GM19372 (cell line): ENCODE measurements around the gene HNRNPUL2.

Experiments used
- ATAC-seq: cut with Tn5 transposase; IDR thresholded peaks from one replicate; pipeline ENCODE4 v1.9.1; 2021; ENCODE audit warnings: mild to moderate bottlenecking, low read depth, moderate library complexity; ENCODE audit not compliant: unreplicated experiment

Gene HNRNPUL2

DNA sequence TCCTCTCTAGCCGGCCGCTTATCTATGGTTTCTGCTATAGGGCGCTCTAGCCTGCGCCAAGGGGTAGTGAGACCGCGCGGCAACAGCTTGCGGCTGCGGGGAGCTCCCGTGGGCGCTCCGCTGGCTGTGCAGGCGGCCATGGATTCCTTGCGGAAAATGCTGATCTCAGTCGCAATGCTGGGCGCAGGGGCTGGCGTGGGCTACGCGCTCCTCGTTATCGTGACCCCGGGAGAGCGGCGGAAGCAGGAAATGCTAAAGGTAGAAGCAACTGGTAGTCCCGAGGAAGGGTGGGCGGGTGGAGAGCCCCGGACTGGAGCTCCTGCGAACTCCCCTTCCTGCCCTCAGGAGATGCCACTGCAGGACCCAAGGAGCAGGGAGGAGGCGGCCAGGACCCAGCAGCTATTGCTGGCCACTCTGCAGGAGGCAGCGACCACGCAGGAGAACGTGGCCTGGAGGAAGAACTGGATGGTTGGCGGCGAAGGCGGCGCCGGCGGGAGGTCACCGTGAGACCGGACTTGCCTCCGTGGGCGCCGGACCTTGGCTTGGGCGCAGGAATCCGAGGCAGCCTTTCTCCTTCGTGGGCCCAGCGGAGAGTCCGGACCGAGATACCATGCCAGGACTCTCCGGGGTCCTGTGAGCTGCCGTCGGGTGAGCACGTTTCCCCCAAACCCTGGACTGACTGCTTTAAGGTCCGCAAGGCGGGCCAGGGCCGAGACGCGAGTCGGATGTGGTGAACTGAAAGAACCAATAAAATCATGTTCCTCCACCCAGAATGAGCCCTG lies 55.5 kb downstream of the HNRNPUL2 start, which contains the start of the genes LBHD1 and UQCC3:
Gene LBHD1, minus strand, starts transcription at position 660 of the 782 bp plus-strand sequence. CDS start 2,236 bp downstream, outside the sequence.
Gene UQCC3, plus strand, starts transcription at position 66 of the 782 bp plus-strand sequence. Its CDS starts 73 bp downstream, at position 139.
- ATAC-seq: peak; percentile 61

DNA sequence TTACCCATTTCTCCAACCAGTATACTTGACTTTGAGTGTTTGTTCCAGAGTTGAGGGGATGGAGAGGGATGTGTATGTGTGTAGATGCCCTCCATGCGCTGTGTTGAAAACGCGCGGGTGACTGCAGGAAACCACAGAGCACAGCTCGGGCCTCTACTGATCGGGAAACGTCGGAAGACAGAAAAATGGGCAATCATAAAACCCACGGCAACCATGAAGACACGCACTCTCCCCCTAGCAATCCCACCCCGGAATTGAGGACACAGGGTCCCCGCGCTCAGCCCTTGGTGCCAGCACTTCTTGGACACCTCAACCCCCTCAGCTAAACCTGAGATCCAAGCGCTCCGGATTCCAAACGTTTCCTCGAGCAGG lies 56.0 kb downstream of the HNRNPUL2 start:
- no peak for ATAC-seq

DNA sequence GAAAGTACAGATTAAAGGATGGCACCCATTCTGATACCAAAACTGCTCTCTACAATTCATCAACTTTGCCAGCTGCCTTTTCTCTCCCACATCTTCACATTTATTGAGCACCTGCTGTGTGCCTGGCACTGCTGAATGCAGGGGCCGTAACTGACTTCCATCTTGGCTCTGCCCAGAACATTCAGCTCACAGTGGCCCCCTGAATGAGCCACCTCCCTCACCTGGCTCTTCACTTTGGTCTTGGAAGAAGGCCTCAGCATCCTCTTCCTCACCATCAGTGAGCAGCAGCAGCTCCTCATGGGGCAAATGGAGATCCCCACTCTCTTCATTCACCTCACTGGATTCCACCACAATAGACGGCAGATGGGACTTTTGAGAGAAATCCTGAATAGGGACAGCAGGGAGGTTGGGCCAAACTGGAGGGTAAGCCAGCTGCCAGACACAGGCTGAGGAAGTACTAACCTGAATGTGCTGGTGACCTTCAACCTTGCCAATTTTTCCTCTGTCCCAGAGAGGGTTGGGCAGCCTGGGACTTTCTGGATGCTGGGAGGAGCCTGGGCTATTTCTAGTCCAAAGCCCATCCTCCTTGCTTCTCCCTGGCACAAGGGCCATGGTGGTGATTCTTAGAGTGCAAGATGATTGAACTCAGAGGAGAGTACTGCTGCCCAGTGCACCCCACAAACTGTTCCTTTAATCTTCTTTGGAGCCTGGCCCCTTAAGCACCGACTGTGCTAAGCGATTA lies 57.7 kb downstream of the HNRNPUL2 start:
- no peak for ATAC-seq

DNA sequence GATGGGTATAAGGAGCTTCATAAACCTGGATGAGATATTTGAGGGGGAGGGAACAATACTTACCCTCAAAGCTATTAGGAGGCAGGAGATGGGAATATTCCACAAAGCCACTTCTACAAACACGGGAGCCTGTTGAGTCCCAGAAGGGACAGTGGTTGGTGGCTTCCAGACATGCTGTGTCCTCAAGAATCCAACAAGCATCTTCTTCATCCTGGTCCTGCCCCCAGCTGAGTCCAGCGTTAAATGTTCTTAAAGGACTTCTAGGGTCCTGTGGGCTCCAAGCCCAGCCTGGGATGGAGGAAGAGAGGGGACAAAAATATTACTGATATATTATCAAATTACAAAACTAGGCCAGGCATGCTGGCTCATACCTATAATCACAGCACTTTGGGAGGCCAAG lies 59.8 kb downstream of the HNRNPUL2 start:
- no peak for ATAC-seq

DNA sequence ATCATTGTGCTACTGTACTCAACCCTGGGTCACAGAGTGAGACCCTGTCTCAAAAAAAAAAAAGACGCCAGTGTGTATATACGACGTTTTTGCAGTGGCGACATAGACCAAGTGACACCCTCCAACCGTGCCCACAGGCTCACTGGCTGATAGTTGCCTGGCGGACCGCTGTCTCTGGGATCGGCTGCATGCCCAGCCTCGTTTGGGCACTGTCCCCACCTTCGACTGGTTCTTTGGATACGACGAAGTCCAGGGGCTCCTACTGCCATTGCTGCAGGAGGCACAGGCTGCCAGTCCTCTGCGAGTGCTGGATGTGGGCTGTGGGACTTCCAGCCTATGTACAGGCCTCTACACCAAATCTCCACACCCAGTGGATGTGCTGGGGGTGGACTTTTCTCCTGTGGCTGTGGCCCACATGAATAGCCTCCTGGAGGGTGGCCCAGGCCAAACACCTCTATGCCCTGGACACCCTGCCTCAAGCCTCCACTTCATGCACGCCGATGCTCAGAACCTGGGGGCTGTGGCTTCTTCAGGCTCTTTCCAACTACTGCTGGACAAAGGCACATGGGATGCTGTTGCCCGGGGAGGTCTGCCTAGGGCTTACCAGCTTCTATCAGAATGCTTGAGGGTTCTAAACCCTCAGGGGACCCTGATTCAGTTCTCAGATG lies 60.9 kb downstream of the HNRNPUL2 start:
- no peak for ATAC-seq

DNA sequence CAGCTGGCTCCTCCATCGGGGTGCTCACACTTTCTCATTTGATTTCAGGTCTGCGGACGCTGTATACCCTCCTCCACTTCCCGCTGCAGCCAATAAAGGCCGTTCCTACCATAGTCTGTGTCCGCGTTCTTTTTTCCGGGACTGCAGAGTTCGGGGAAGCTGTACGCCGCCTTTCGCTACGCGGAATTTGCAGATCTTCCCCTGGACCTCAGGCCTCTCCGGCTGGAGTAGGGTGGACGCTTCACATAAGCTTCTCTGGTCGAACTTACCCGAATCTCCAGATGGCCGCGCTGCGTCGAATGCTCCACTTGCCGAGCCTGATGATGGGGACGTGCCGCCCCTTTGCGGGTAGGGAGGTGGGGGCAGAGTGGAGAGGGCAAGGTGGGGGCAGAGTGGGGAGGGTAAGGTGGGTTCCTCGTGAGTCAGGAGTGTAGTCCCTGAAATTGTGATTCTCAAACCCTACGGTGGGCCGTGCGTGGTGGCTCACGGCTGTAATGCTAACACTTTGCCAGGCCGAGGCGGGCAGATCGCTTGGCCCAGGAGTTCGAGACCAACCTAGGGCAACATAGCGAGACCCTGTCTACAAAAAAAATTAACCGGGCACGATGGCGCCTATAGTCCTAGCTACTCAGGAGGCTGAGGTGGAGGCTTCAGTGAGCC lies 61.5 kb downstream of the HNRNPUL2 start:
- ATAC-seq: peak; percentile 3

DNA sequence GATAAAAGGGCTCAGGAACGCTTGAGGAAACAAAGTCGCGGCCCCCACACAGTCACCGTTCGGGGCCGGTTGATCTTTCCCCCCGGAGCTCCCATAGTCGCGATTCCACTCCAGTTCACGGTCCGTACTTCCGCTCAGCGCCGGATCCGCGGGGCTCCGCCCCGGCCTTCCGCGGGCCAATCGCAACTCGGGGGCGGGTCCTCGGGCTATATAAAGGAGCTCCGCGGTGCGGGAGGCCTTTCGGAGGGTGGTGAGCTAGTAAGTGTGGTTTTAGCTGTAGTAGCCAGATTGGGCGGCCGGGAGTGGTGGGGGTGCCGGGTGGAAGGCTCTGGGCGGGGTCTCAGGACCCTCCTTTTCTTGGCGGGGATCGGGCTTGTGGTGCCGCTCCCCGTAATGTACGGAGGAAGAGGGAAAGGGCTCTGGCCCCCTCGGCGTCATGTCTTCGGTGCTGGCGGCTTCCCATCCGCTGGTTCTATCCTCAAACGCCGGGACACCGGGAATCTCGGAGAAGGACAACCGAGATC lies 62.1 kb downstream of the HNRNPUL2 start, which contains the start of the genes C11orf98 and CSKMT:
Gene C11orf98, minus strand, starts transcription at position 136 of the 524 bp plus-strand sequence. Its CDS starts 41 bp downstream, at position 95.
Gene CSKMT, plus strand, starts transcription at position 238 of the 524 bp plus-strand sequence. CDS start 568 bp downstream, outside the sequence.
- ATAC-seq: peak; percentile 82

DNA sequence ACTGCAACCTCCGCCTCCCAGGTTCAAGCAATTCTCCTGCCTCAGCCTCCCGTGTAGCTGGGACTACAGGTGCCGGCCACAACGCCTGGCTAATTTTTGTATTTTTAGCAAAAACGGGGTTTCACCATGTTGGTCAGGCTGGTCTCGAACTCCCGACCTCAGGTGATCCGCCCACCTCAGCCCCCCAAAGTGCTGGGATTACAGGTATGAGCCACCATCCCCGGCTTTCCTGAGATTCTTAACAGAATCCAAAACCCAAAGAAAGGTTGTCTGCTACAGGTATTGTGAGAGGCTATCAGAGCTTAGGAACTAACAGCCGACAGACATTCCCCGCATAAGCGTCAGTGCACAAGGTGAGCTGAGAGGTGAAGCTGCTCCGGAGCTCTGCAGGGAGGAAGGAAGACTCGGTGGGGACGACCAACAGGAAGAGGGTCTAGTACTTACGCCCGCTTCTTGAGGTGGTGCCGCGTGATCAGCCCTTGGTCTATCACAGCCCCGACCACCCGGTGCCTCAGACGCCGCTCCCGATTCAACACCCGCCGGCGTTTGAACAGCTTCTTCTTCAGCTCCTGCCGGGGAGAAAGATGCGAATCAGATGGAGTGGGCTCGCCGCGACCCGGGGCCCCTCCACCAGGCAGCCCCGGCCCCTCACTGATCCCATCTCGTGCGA lies 62.7 kb downstream of the HNRNPUL2 start:
- ATAC-seq: peak; percentile 1
